H1 (cell line): Measurements from ENCODE around the gene PDK1. TPM values are rescaled to one million over a fixed set of nuclear protein-coding genes. Genes with fewer than 3 reads are reported as not detected.

ENCODE experiments used
- CTCF ChIA-PET: fragments of 300-600 bp; sonication (Branson Sonifier 250); formaldehyde crosslinking; loops from one replicate; lab custom pipeline; 2021; ENCODE audit not compliant: partially characterized antibody; lab: Charles Lee
- POLR2A ChIA-PET: fragments of 300-600 bp; sonication (Branson Sonifier 250); formaldehyde crosslinking; loops from one replicate; lab custom pipeline; 2021; ENCODE audit warnings: inconsistent platforms; ENCODE audit not compliant: partially characterized antibody; lab: Charles Lee
- DNase-seq, 2 experiments: peaks; one replicate each; pipeline versions ENCODE4 v3.0.0 to v3.0.0-alpha.2; 2010 to 2022; ENCODE audit warnings: low spot score in 2 of 2, low read depth in 1 of 2, mixed read lengths in 1 of 2
- FAIRE-seq: peaks from 2 replicates; lab custom pipeline; 2011; peaks lifted over from hg19 to GRCh38; lab: Jason Lieb, UNC
- H2AFZ ChIP-seq: 2 replicates; pipeline ENCODE4 v1.8.1; 2012; ENCODE audit warnings: low read length, inconsistent platforms
- H2AK5ac ChIP-seq: 2 replicates; pipeline ENCODE4 v1.6.1; 2013; ENCODE audit warnings: low read depth, low read length
- H2BK120ac ChIP-seq: replicated peaks from 2 replicates; pipeline ENCODE3; 2013; ENCODE audit warnings: low read depth, low read length, inconsistent platforms
- H2BK12ac ChIP-seq: 2 replicates; pipeline ENCODE4 v1.6.1; 2013; ENCODE audit warnings: low read depth, low read length
- H2BK15ac ChIP-seq: 2 replicates; pipeline ENCODE4 v1.6.1; 2013; ENCODE audit warnings: low read length
- H2BK20ac ChIP-seq: 2 replicates; pipeline ENCODE4 v1.6.1; 2013; ENCODE audit warnings: low read length
- H2BK5ac ChIP-seq: 2 replicates; pipeline ENCODE4 v1.6.1; 2013; ENCODE audit warnings: low read depth, low read length
- H3K14ac ChIP-seq: 2 replicates; pipeline ENCODE4 v1.6.1; 2013; ENCODE audit warnings: inconsistent platforms; ENCODE audit not compliant: insufficient read length
- H3K18ac ChIP-seq: 2 replicates; pipeline ENCODE4 v1.6.1; 2013; ENCODE audit warnings: low read length; ENCODE audit errors: extremely low read depth
- H3K23ac ChIP-seq: 2 replicates; pipeline ENCODE4 v1.6.1; 2013; ENCODE audit warnings: inconsistent platforms; ENCODE audit not compliant: insufficient read length
- H3K23me2 ChIP-seq: 2 replicates; pipeline ENCODE4 v1.6.1; 2013; ENCODE audit warnings: low read depth, low read length
- H3K27ac ChIP-seq: 2 replicates; pipeline ENCODE4 v1.6.1; 2011; ENCODE audit warnings: low read depth, low read length, inconsistent platforms
- H3K27me3 ChIP-seq, 4 experiments: replicated peaks in 1 of 4; 1 replicate in 1 of 4; 2 replicates in 3 of 4; pipeline versions ENCODE4 v1.6.1 to v1.8.1; 2011 to 2013; ENCODE audit warnings: low read length in 3 of 4, mild to moderate bottlenecking in 3 of 4, inconsistent platforms in 2 of 4, mixed read lengths in 2 of 4, moderate library complexity in 1 of 4; ENCODE audit not compliant: control insufficient read depth in 3 of 4, insufficient read depth in 3 of 4; ENCODE audit errors: extremely low read depth in 1 of 4
- H3K36me3 ChIP-seq, 4 experiments: 2 replicates each; pipeline versions ENCODE4 v1.6.1 to v1.8.1; 2011 to 2013; ENCODE audit warnings: mild to moderate bottlenecking in 4 of 4, low read length in 3 of 4, moderate library complexity in 2 of 4, control low read depth in 1 of 4, inconsistent platforms in 1 of 4; ENCODE audit not compliant: insufficient read depth in 4 of 4, control insufficient read depth in 2 of 4
- H3K4ac ChIP-seq: replicated peaks from 2 replicates; pipeline ENCODE3; 2013; ENCODE audit warnings: low read length, low read depth, mixed read lengths, inconsistent platforms; ENCODE audit not compliant: insufficient read length
- H3K4me1 ChIP-seq, 4 experiments: replicated peaks in 1 of 4; 1 replicate in 1 of 4; 2 replicates in 3 of 4; pipeline versions ENCODE4 v1.6.1 to v1.8.1; 2011 to 2013; ENCODE audit warnings: low read length in 3 of 4, inconsistent platforms in 2 of 4, mixed read lengths in 1 of 4; ENCODE audit not compliant: insufficient read depth in 4 of 4, control insufficient read depth in 3 of 4
- H3K4me2 ChIP-seq, 2 experiments: 2 replicates each; pipeline versions ENCODE4 v1.6.1 to v1.8.1; 2011 to 2013; ENCODE audit warnings: low read depth in 2 of 2, low read length in 2 of 2, control low read depth in 1 of 2, inconsistent platforms in 1 of 2, mild to moderate bottlenecking in 1 of 2; ENCODE audit not compliant: insufficient read depth in 1 of 2
- H3K4me3 ChIP-seq, 4 experiments: fragments of 200-600, 300-600 bp in 1 of 4; sonication (generic), shearing (Covaris generic), sonication (Bioruptor Twin) in 1 of 4; 2 replicates each; pipeline versions ENCODE4 v1.5.1 to v1.8.1; 2011 to 2016; ENCODE audit warnings: low read length in 4 of 4, low read depth in 3 of 4, control low read depth in 2 of 4, inconsistent platforms in 2 of 4, mild to moderate bottlenecking in 2 of 4, mixed read lengths in 1 of 4, moderate library complexity in 1 of 4; ENCODE audit not compliant: insufficient read depth in 2 of 4; ENCODE audit errors: extremely low read depth in 1 of 4
- H3K56ac ChIP-seq: replicated peaks from 2 replicates; pipeline ENCODE3; 2013; ENCODE audit warnings: low read depth, mild to moderate bottlenecking, mixed read lengths, low read length, inconsistent platforms; ENCODE audit not compliant: insufficient read length
- H3K79me1 ChIP-seq: 2 replicates; pipeline ENCODE4 v1.6.1; 2013; ENCODE audit warnings: low read depth, low read length, control low read depth
- H3K79me2 ChIP-seq, 2 experiments: 2 replicates each; pipeline versions ENCODE4 v1.6.1 to v1.8.1; 2012 to 2013; ENCODE audit warnings: low read length in 2 of 2, mild to moderate bottlenecking in 2 of 2, inconsistent platforms in 1 of 2; ENCODE audit not compliant: insufficient read depth in 2 of 2, control insufficient read depth in 1 of 2
- H3K9ac ChIP-seq, 4 experiments: replicated peaks in 1 of 4; 1 replicate in 1 of 4; 2 replicates in 3 of 4; pipeline versions ENCODE4 v1.6.1 to v1.8.1; 2011 to 2013; ENCODE audit warnings: low read depth in 3 of 4, low read length in 3 of 4, control low read depth in 2 of 4, mild to moderate bottlenecking in 2 of 4, moderate library complexity in 2 of 4, inconsistent platforms in 1 of 4; ENCODE audit errors: extremely low read depth in 1 of 4
- H3K9me3 ChIP-seq, 2 experiments: 2 replicates each; pipeline versions ENCODE4 v1.6.1 to v1.8.1; 2012 to 2013; ENCODE audit warnings: mild to moderate bottlenecking in 2 of 2, moderate library complexity in 2 of 2, control low read depth in 1 of 2, inconsistent platforms in 1 of 2, low read depth in 1 of 2, low read length in 1 of 2, mixed read lengths in 1 of 2; ENCODE audit not compliant: insufficient read depth in 2 of 2
- H4K20me1 ChIP-seq, 2 experiments: replicated peaks in 1 of 2; 2 replicates each; pipeline versions ENCODE3 to v1.8.1; 2011 to 2013; ENCODE audit warnings: inconsistent platforms in 2 of 2, low read length in 2 of 2, mild to moderate bottlenecking in 1 of 2; ENCODE audit not compliant: insufficient read depth in 2 of 2, control insufficient read depth in 1 of 2
- H4K5ac ChIP-seq: 2 replicates; pipeline ENCODE4 v1.6.1; 2013; ENCODE audit warnings: low read length, low read depth, mixed read lengths, inconsistent platforms; ENCODE audit not compliant: insufficient read length
- H4K8ac ChIP-seq: 2 replicates; pipeline ENCODE4 v1.8.0; 2013; ENCODE audit warnings: mild to moderate bottlenecking, moderate library complexity, low read length, inconsistent platforms; ENCODE audit not compliant: insufficient read depth; ENCODE audit errors: extremely low read depth
- H4K91ac ChIP-seq: replicated peaks from 2 replicates; pipeline ENCODE3; 2013; ENCODE audit warnings: low read length, mixed read lengths, inconsistent platforms; ENCODE audit not compliant: insufficient read length
- JUN ChIP-seq: IDR thresholded peaks from 2 replicates; pipeline ENCODE4 v1.6.1; 2011; ENCODE audit warnings: low read depth, mild to moderate bottlenecking, improper control_type of control experiment, low read length
- NRF1 ChIP-seq: IDR thresholded peaks from 2 replicates; pipeline ENCODE4 v1.6.1; 2011; ENCODE audit warnings: mild to moderate bottlenecking, low read depth, low read length, improper control_type of control experiment
- RAD21 ChIP-seq, 2 experiments: IDR thresholded peaks in 1 of 2; conservative IDR thresholded peaks in 1 of 2; 2 replicates each; pipeline ENCODE4 v1.6.1; 2011; ENCODE audit warnings: low read depth in 2 of 2, low read length in 2 of 2, improper control_type of control experiment in 1 of 2, inconsistent platforms in 1 of 2, mild to moderate bottlenecking in 1 of 2, moderate library complexity in 1 of 2
- YY1 ChIP-seq: IDR thresholded peaks from 2 replicates; pipeline ENCODE4 v1.6.1; 2011; ENCODE audit warnings: low read depth, mild to moderate bottlenecking, low read length
- WGBS, 2 experiments: shearing (Covaris generic) in 1 of 2; methylation state at CpG; one replicate each; pipeline versions ENCODE4 v1.1.6 to v1.1.7; 2013 to 2015; ENCODE audit warnings: low lambda C conversion rate in 2 of 2, mixed read lengths in 2 of 2, inconsistent platforms in 1 of 2, low coverage in 1 of 2, missing lambda C conversion rate in 1 of 2; ENCODE audit not compliant: insufficient replicate concordance in 2 of 2, insufficient coverage in 1 of 2, insufficient read length in 1 of 2; ENCODE audit errors: extremely low coverage in 1 of 2, missing lambda C conversion rate in 1 of 2; 5-methylcytosine and 5-hydroxymethylcytosine counted together
- polyA plus RNA-seq, 7 experiments: library from polyadenylated mRNA; depleted of rRNA in 3 of 7; stranded (reverse) in 5 of 7; unstranded in 2 of 7; fragments of >200 nt in 5 of 7; fragments of 200-250 nt in 2 of 7; gene quantifications; 1 replicate in 5 of 7; 2 replicates in 1 of 7; 4 replicates in 1 of 7; pipeline versions ENCODE4 v1.2.1 to v1.2.3, GENCODE V29; 2011 to 2013; ENCODE audit warnings: missing spikeins in 2 of 7, mixed read lengths in 2 of 7
- total RNA-seq: library from RNA; stranded (reverse); fragmentation: NEBNext Ultra II Directional; extraction: Animal tissue kit (Norgen Biotek cat#: 25700); gene quantifications from 2 replicates; pipeline ENCODE4 v1.2.1, GENCODE V29; 2021

Gene PDK1
- total and polyA plus RNA-seq, 2 of the 8 experiments (the other 6 are each of a cell fraction or from before 2014, with no cell fraction given), result 18.2 to 21.9 TPM

- Histone ChIP-seq H3K23me2 (no peaks in the 10 kb centered on the region), H2AK5ac (no peak overlapping the region), H2BK12ac (no peak overlapping the region), H3K56ac (no peak overlapping the region), H4K20me1 (peaks cover 0 to 2% of the 10 kb centered on the region in 2 experiments), H3K14ac (no peak overlapping the region), H4K8ac (no peak overlapping the region), H3K23ac (no peak overlapping the region), H3K4me2 (no peak overlapping the region), H3K79me2 (no peaks in the 10 kb centered on the region), H4K91ac (no peak overlapping the region), H3K36me3 (peaks cover 2 to 30% (median 17%) of the 10 kb centered on the region in 4 experiments; a peak in 7 of 8 replicates), H3K4me3 (no peak overlapping the region), H2BK15ac (no peak overlapping the region), H3K27ac (no peak overlapping the region), H2BK5ac (no peak overlapping the region), H3K27me3 (no peaks in the 10 kb centered on the region), H2BK20ac (no peak overlapping the region), H2AFZ (no peak overlapping the region), H3K4me1 (peaks cover 0 to 4% (median 0%) of the 10 kb centered on the region in 4 experiments; a peak in 1 of 7 replicates), H4K5ac (no peak overlapping the region), H3K4ac (no peak overlapping the region), H2BK120ac (no peak overlapping the region), H3K79me1 (no peaks in the 10 kb centered on the region), H3K9me3 (no peaks in the 10 kb centered on the region), H3K9ac (no peak overlapping the region), H3K18ac (no peak overlapping the region)
- CTCF ChIA-PET, result interaction anchor here (0.5 to 4.9 kb wide), 7 partner anchors 10 to 1795 kb away, joined by 3 to 40 read pairs (median 4); no protein-coding TSS in a partner anchor
- no peak for FAIRE-seq
- TF ChIP-seq JUN (no peak), NRF1 (no peak), YY1 (no peak), RAD21 (IDR thresholded peaks at IDR 0.05 in 1 of 2, conservative IDR thresholded peaks at IDR 0.05 in 1 of 2; ENCODE audit: low read depth in 2 of 2, low read length in 2 of 2) (no peak)
- 87% methylated on average over 3 of the region's 3 CpGs; no CpG with 5 or more reads in 1 of the 2 experiments for WGBS, 2 experiments
- POLR2A ChIA-PET, result no interaction called here
- DNase-seq, result no peak
Observed at GRCh38 chr2:172597176-172597842, 41.4 kb downstream of the PDK1 start.
